Psoas muscle (tissue), 8 donors: ENCODE data around the gene C13orf46. TPM values are rescaled to one million over a fixed set of nuclear protein-coding genes. Genes with fewer than 3 reads are reported as not detected.

ENCODE experiments used
- ATAC-seq, 4 donors: fragments of 200-7000 bp; cut with Tn5 transposase; one replicate each; pipeline ENCODE4 v1.9.1; 2020; ENCODE audit warnings: moderate library complexity in 3 of 4, mild to moderate bottlenecking in 2 of 4
- DNase-seq, 2 donors: peaks; one replicate each; pipeline ENCODE4 v3.0.0-alpha.2; 2020
- H3K27ac ChIP-seq: fragments of 200-600 bp; one replicate; pipeline ENCODE4 v1.8.0; 2022
- H3K27me3 ChIP-seq, 3 donors: fragments of 200-600 bp in 1 of 3; one replicate each; pipeline versions ENCODE4 v1.6.1 to v1.8.0; 2013 to 2022; ENCODE audit warnings: low read length in 2 of 3, mild to moderate bottlenecking in 2 of 3, moderate library complexity in 1 of 3; ENCODE audit not compliant: insufficient read depth in 3 of 3
- H3K36me3 ChIP-seq, 2 donors: fragments of 200-600 bp in 1 of 2; one replicate each; pipeline versions ENCODE4 v1.6.1 to v1.8.0; 2013 to 2022; ENCODE audit warnings: low read depth in 1 of 2, mild to moderate bottlenecking in 1 of 2, moderate library complexity in 1 of 2; ENCODE audit not compliant: insufficient read depth in 1 of 2
- H3K4me1 ChIP-seq: fragments of 200-600 bp; one replicate; pipeline ENCODE4 v1.8.0; 2022
- H3K4me3 ChIP-seq: fragments of 200-600 bp; one replicate; pipeline ENCODE4 v1.8.0; 2022; ENCODE audit warnings: mild to moderate bottlenecking
- H3K9me3 ChIP-seq: fragments of 200-600 bp; one replicate; pipeline ENCODE4 v1.8.0; 2022
- WGBS, 3 donors: extraction: QIAGEN DNeasy Blood & Tissue Kit; methylation state at CpG; one replicate each; pipeline versions ENCODE4 v1.1.6 to v1.1.7; 2013; 5-methylcytosine and 5-hydroxymethylcytosine counted together
- intact Hi-C, 2 donors: fragments of 100-400 bp; cut with DNase I; formaldehyde crosslinking; loops; one replicate each; pipeline versions ENCODE4 v1.11.0 to v1.14.2; 2022
- polyA plus RNA-seq, 3 donors: library from polyadenylated mRNA; stranded (reverse); fragments of 200-250 nt; gene quantifications; one replicate each; pipeline ENCODE4 v1.2.3, GENCODE V29; 2013
- total RNA-seq, 4 donors: library from RNA; stranded (reverse); fragmentation: NEBNext Ultra II Directional in 2 of 4; extraction: Animal tissue kit (Norgen Biotek cat#: 25700) in 2 of 4; gene quantifications; one replicate each; pipeline versions ENCODE4 v1.2.1 to v1.2.4, GENCODE V29; 2021 to 2023
- TF ChIP-seq, protein P1 (sequence below): fragments of 200-600 bp; IDR thresholded peaks from one replicate; pipeline ENCODE4 v1.8.0; 2022; ENCODE audit warnings: antibody characterized with exemption
- donor health status: healthy with polysubstance abuse.
- donor health status: DM: no; HTN: no; CAD: no; lungs with moderate emphysema.
- donor health status: Bipolar disorder and iron deficiency.
- donor health status: healthy.
- donor health status: DM: yes; HTN: yes; CAD: no.
- donor health status: DM: no; HTN: no; CAD: no.
- donor health status: DM: no; HTN: no; CAD: no.
- donor health status: DM: yes; HTN: yes; CAD: no.

Gene C13orf46
- total and polyA plus RNA-seq, 7 donors, result 0.14 to 2.5 (median 0.57) TPM; not detected in 1

DNA sequence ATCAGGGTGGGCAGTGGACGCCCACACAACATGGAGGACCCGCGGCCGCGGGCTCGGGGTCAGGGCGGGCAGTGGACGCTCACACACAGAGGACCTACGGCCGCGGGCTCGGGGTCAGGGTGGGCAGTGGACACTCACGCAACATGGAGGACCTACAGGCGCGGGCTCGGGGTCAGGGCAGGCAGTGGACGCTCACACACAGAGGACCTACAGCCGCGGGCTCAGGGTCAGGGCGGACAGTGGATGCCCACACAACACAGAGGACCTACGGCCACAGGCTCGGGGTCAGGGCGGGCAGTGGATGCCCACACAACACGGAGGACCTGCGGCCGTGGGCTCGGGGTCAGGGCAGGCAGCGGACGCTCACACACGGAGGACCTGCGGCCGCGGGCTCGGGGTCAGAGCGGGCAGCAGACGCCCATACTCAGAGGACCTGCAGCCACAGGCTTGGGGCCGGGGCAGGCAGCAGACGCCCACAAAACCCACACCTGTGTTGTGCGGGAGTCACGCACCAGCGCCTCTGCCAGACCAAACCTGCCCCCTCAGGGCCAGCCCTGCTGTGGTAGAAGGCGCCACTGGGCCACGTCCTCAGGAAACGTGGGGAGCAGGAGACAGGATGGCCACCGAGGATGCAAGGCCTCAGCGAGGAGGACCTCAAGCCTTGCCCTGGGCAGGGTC lies 27.6 kb upstream of the C13orf46 start:
- intact Hi-C loops, result no loop called here
- H3K4me1 ChIP-seq, result no peaks in the 10 kb centered on the region
- H3K27ac ChIP-seq, result no peak overlapping the region
- H3K4me3 ChIP-seq, result no peak overlapping the region
- H3K36me3 ChIP-seq, result peaks cover 0 to 31% of the 10 kb centered on the region in 2 donors
- no peaks in the 10 kb centered on the region for H3K9me3 ChIP-seq
- no peaks in the 10 kb centered on the region for H3K27me3 ChIP-seq
- ATAC-seq, result no peak
- TF ChIP-seq, protein P1, sequence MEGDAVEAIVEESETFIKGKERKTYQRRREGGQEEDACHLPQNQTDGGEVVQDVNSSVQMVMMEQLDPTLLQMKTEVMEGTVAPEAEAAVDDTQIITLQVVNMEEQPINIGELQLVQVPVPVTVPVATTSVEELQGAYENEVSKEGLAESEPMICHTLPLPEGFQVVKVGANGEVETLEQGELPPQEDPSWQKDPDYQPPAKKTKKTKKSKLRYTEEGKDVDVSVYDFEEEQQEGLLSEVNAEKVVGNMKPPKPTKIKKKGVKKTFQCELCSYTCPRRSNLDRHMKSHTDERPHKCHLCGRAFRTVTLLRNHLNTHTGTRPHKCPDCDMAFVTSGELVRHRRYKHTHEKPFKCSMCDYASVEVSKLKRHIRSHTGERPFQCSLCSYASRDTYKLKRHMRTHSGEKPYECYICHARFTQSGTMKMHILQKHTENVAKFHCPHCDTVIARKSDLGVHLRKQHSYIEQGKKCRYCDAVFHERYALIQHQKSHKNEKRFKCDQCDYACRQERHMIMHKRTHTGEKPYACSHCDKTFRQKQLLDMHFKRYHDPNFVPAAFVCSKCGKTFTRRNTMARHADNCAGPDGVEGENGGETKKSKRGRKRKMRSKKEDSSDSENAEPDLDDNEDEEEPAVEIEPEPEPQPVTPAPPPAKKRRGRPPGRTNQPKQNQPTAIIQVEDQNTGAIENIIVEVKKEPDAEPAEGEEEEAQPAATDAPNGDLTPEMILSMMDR, result no peak
- 94 to 95% (median 94%) methylated on average over 45 to 46 of the region's 46 CpGs for WGBS, 3 donors
- DNase-seq, result peak; percentile 17 to 46

DNA sequence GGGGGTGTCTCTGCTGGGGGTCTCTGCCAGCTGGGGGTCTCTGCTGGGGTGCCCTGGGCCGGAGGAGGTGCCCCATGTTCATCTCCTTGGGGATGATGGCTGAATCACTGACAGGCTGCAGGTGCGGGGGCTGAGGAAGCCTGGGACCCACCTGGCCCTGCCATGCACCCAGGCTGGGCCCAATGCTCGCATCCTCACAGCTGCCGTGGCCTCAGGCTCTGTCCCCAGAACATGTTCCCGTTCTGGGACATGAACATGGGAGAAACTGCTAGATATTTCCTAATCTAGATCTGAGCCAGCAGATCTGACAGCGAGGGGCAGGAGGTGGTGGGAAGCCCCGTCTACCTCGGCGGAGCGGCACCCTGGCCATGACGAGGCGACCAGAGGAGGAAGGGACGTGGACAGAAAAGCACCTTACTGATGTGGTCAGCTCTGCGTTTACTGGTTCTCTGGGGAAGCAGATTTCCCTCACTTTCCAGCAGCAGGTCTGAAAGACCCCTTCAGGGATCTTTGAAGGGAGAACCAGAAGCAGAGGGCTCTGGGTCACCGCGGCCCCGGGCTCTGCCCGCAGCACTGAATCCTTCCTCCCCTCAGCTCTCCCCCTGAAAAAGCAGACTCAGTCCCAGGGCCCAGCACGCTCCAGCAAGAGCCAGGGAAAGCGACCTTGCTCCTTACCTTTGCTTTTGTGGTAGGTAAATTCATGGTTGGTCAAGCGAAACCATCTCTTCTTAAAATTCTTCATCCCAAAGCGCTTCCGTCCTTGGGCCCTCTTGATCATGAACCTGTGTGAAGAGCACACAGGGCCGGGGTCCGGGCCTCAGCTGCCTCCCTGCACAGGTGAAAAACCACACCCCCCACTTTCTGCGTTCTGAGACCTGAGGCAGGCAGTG lies 26.5 kb upstream of the C13orf46 start:
- peaks cover 0 to 36% of the 10 kb centered on the region in 2 donors for H3K36me3 ChIP-seq
- H3K4me1 ChIP-seq, result no peaks in the 10 kb centered on the region
- WGBS, 3 donors, result 95 to 96% (median 96%) methylated on average over 26 of the region's 26 CpGs
- no peaks in the 10 kb centered on the region for H3K27me3 ChIP-seq
- no peak for ATAC-seq
- DNase-seq, result peak in 1 of 2 donors; percentile 54
- TF ChIP-seq, protein P1, result no peak
- no peak overlapping the region for H3K4me3 ChIP-seq
- H3K27ac ChIP-seq, result no peak overlapping the region
- intact Hi-C loops, result no loop called here
- H3K9me3 ChIP-seq, result no peaks in the 10 kb centered on the region

DNA sequence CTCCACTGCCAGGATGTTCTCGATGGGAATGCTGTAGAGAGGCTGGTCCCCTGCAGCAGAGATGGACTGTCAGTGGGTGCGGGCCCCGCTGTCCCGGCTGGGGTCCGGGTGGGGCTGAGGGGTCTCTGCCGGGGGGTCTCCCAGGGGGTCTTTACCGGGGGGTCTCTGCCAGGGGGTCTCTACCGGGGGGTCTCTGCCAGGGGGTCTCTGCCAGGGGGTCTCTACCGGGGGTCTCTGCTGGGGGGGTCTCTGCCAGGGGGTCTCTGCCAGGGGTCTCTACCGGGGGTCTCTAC lies 25.7 kb upstream of the C13orf46 start:
- H3K9me3 ChIP-seq, result no peaks in the 10 kb centered on the region
- H3K27me3 ChIP-seq, result no peaks in the 10 kb centered on the region
- 77 to 81% (median 80%) methylated on average over 9 to 10 of the region's 10 CpGs for WGBS, 3 donors
- intact Hi-C loops, result no loop called here
- H3K4me1 ChIP-seq, result no peaks in the 10 kb centered on the region
- H3K36me3 ChIP-seq, result peaks cover 0 to 41% of the 10 kb centered on the region in 2 donors
- DNase-seq, result peak in 1 of 2 donors; percentile 38
- no peak overlapping the region for H3K27ac ChIP-seq
- TF ChIP-seq, protein P1, result no peak
- no peak for ATAC-seq
- H3K4me3 ChIP-seq, result no peak overlapping the region

DNA sequence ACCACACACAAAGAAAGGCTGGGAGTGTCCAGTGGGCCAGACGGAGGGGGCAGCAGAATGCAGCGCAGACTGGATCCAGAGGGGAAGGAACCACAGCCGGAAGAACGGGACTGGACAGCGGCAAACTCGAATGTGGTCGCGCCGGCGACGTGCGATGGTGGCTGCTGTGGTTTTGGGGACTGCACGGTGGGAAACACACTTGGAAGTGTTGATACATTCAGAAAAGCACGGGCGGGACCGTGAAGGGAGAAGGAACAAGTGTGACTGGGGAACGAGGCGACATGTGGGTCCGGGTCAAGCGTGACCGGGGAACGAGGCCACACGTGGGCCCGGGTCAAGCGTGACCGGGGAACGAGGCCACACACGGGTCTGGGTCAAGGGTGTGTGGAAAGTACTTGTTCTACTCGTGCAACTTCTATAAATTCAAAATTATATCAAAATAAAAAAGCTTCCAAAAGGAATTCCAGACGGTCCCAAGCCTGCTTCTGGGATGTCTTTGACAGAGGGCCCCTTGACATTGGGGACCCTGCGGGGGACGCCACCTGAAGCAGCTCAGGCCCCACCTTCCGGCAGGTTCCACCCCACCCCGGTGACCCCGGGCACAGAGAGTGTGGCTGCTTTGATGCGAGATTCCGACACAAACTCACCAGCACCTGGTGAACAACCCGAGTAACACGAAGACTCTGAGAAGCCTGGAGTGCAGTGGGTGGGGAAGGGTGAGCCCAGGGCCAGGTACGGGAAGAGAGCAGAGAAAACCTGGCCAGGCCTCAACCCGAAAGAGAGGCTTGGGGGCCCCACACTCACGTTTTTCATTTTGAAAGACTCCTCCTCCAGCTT lies 25.1 kb upstream of the C13orf46 start:
- H3K36me3 ChIP-seq, result peaks cover 0 to 45% of the 10 kb centered on the region in 2 donors
- H3K9me3 ChIP-seq, result no peaks in the 10 kb centered on the region
- no peak overlapping the region for H3K27ac ChIP-seq
- H3K4me3 ChIP-seq, result no peak overlapping the region
- 77 to 85% (median 79%) methylated on average over 38 to 42 of the region's 42 CpGs for WGBS, 3 donors
- intact Hi-C loops, result no loop called here
- no peak for ATAC-seq
- H3K4me1 ChIP-seq, result no peaks in the 10 kb centered on the region
- peak in 1 of 2 donors; percentile 32 for DNase-seq
- TF ChIP-seq, protein P1, result no peak
- H3K27me3 ChIP-seq, result no peaks in the 10 kb centered on the region
